IMR-90 (cell line): ENCODE measurements around the gene TCEAL1. TPM values are rescaled to one million over a fixed set of nuclear protein-coding genes. Genes with fewer than 3 reads are reported as not detected.

ENCODE experiments used
- ATAC-seq: fragments of 200-7000 bp; cut with Tn5 transposase; 2 replicates; pipeline ENCODE4 v1.9.1; 2020; ENCODE audit warnings: low read depth, mild to moderate bottlenecking, moderate library complexity
- BruUV-seq: library from RNA; stranded (reverse); fragments of 400-500 nt; replicated peaks from 2 replicates; lab custom pipeline; 2021; lab: Mats Ljungman, UMichigan
- CTCF ChIA-PET: fragments of 300-600 bp; formaldehyde crosslinking; extraction: SDS; loops from one replicate; lab custom pipeline; 2021; ENCODE audit warnings: antibody characterized with exemption; lab: Yijun Ruan, JAX
- POLR2A ChIA-PET: fragments of 300-600 bp; sonication (Branson Sonifier 250); formaldehyde crosslinking; loops from one replicate; lab custom pipeline; 2022; ENCODE audit warnings: antibody characterized with exemption; ENCODE audit not compliant: unreplicated experiment; lab: Charles Lee
- DNase-seq: peaks from one replicate; pipeline ENCODE4 v3.0.0; 2013
- H2AFZ ChIP-seq: replicated peaks from 2 replicates; pipeline ENCODE3; 2013; ENCODE audit warnings: low read length, mild to moderate bottlenecking; ENCODE audit not compliant: poor library complexity
- H2AK5ac ChIP-seq: 2 replicates; pipeline ENCODE4 v1.6.1; 2013; ENCODE audit warnings: low read depth, low read length, inconsistent platforms
- H2AK9ac ChIP-seq: replicated peaks from 2 replicates; pipeline ENCODE3; 2013; ENCODE audit warnings: mild to moderate bottlenecking, low read depth, low read length, moderate library complexity; ENCODE audit not compliant: poor library complexity
- H2BK120ac ChIP-seq: 2 replicates; pipeline ENCODE4 v1.6.1; 2013; ENCODE audit warnings: low read depth, low read length, inconsistent platforms
- H2BK15ac ChIP-seq: 3 replicates; pipeline ENCODE4 v1.6.1; 2013; ENCODE audit warnings: low read depth, low read length, inconsistent platforms
- H2BK20ac ChIP-seq: 2 replicates; pipeline ENCODE4 v1.6.1; 2013; ENCODE audit warnings: low read depth, mild to moderate bottlenecking, inconsistent platforms, low read length, moderate library complexity
- H2BK5ac ChIP-seq: 2 replicates; pipeline ENCODE4 v1.6.1; 2013; ENCODE audit warnings: mild to moderate bottlenecking, low read depth, low read length, inconsistent platforms; ENCODE audit not compliant: poor library complexity, severe bottlenecking
- H3K14ac ChIP-seq: replicated peaks from 2 replicates; pipeline ENCODE4 v1.6.1; 2013; ENCODE audit warnings: low read depth, low read length, inconsistent platforms
- H3K18ac ChIP-seq: 2 replicates; pipeline ENCODE4 v1.6.1; 2013; ENCODE audit warnings: low read depth, low read length, control low read depth
- H3K23ac ChIP-seq: 2 replicates; pipeline ENCODE4 v1.6.1; 2013; ENCODE audit warnings: low read depth, low read length, inconsistent platforms
- H3K27ac ChIP-seq: 2 replicates; pipeline ENCODE4 v1.5.1; 2013; ENCODE audit warnings: mild to moderate bottlenecking, control low read depth, low read length; ENCODE audit not compliant: insufficient read depth
- H3K27me3 ChIP-seq: 2 replicates; pipeline ENCODE4 v1.6.1; 2013; ENCODE audit warnings: low read length; ENCODE audit not compliant: control insufficient read depth, insufficient read depth
- H3K36me3 ChIP-seq: 2 replicates; pipeline ENCODE4 v1.6.1; 2013; ENCODE audit warnings: low read length, mixed read lengths; ENCODE audit not compliant: control insufficient read depth, insufficient read depth
- H3K4ac ChIP-seq: 2 replicates; pipeline ENCODE4 v1.6.1; 2013; ENCODE audit warnings: low read depth, low read length, inconsistent platforms
- H3K4me1 ChIP-seq: 2 replicates; pipeline ENCODE4 v1.6.1; 2013; ENCODE audit warnings: low read length, mixed read lengths; ENCODE audit not compliant: control insufficient read depth, insufficient read depth
- H3K4me2 ChIP-seq: 2 replicates; pipeline ENCODE4 v1.6.1; 2013; ENCODE audit warnings: low read depth, mild to moderate bottlenecking, control low read depth, low read length, moderate library complexity
- H3K4me3 ChIP-seq: 2 replicates; pipeline ENCODE4 v1.5.1; 2013; ENCODE audit warnings: low read depth, mild to moderate bottlenecking, control low read depth, low read length, moderate library complexity; ENCODE audit not compliant: insufficient read depth
- H3K56ac ChIP-seq: 2 replicates; pipeline ENCODE4 v1.6.1; 2013; ENCODE audit warnings: low read length, inconsistent platforms; ENCODE audit not compliant: insufficient read depth; ENCODE audit errors: extremely low read depth
- H3K79me1 ChIP-seq, 2 experiments: 2 replicates each; pipeline ENCODE4 v1.6.1; 2013; ENCODE audit warnings: low read length in 2 of 2, inconsistent platforms in 1 of 2, low read depth in 1 of 2
- H3K9ac ChIP-seq: 2 replicates; pipeline ENCODE4 v1.6.1; 2013; ENCODE audit warnings: low read depth, low read length, control low read depth
- H3K9me1 ChIP-seq: 2 replicates; pipeline ENCODE4 v1.6.1; 2013; ENCODE audit warnings: low read length, inconsistent platforms; ENCODE audit not compliant: insufficient read depth
- H3K9me3 ChIP-seq: 2 replicates; pipeline ENCODE4 v1.6.1; 2013; ENCODE audit warnings: low read length; ENCODE audit not compliant: control insufficient read depth, insufficient read depth
- H4K20me1 ChIP-seq: 2 replicates; pipeline ENCODE4 v1.6.1; 2013; ENCODE audit warnings: low read length, inconsistent platforms; ENCODE audit not compliant: insufficient read depth
- H4K5ac ChIP-seq: 2 replicates; pipeline ENCODE4 v1.6.1; 2013; ENCODE audit warnings: mild to moderate bottlenecking, low read depth, low read length, control low read depth
- H4K8ac ChIP-seq, 2 experiments: 2 replicates each; pipeline ENCODE4 v1.6.1; 2013; ENCODE audit warnings: low read depth in 2 of 2, low read length in 2 of 2, control low read depth in 1 of 2, inconsistent platforms in 1 of 2
- H4K91ac ChIP-seq: 2 replicates; pipeline ENCODE4 v1.6.1; 2013; ENCODE audit warnings: low read depth, low read length, inconsistent platforms; ENCODE audit not compliant: insufficient read depth
- FOS ChIP-seq: fragments of 150-350 bp; IDR thresholded peaks from 2 replicates; pipeline ENCODE4 v1.6.1; 2016; ENCODE audit warnings: low read depth, low read length
- RAD21 ChIP-seq: IDR thresholded peaks from 2 replicates; pipeline ENCODE4 v1.6.1; 2012; ENCODE audit warnings: low read length, improper control_type of control experiment
- WGBS, 2 experiments: methylation state at CpG; one replicate each; pipeline versions ENCODE4 v1.1.5 to v1.1.7; 2013; ENCODE audit warnings: missing lambda C conversion rate in 2 of 2; ENCODE audit not compliant: insufficient read length in 1 of 2; ENCODE audit errors: extremely low coverage in 2 of 2; 5-methylcytosine and 5-hydroxymethylcytosine counted together
- dilution Hi-C: fragments of 300-500 bp; cut with HindIII; formaldehyde crosslinking; loops from one replicate; pipeline ENCODE4 v1.14.3; 2018; ENCODE audit warnings: low sequenced_read_pairs; ENCODE audit not compliant: unreplicated experiment
- in situ Hi-C: fragments of 300-500 bp; cut with MboI; formaldehyde crosslinking; loops from 3 replicates; pipeline ENCODE4 v1.14.3; 2019; ENCODE audit warnings: low sequenced_read_pairs, inconsistent platforms, mixed read lengths
- intact Hi-C: fragments of 100-400 bp; cut with micrococcal nuclease; formaldehyde crosslinking; loops from 2 replicates; pipeline ENCODE4 v1.10.0; 2022
- polyA plus RNA-seq, 3 experiments: library from polyadenylated mRNA; depleted of rRNA; stranded (reverse); fragments of >200 nt; gene quantifications; 2 replicates each; pipeline ENCODE4 v1.2.3, GENCODE V29; 2012; ENCODE audit warnings: low replicate concordance in 1 of 3
- total RNA-seq: library from RNA; depleted of rRNA; stranded (reverse); fragments of >200 nt; gene quantifications from 2 replicates; pipeline ENCODE4 v1.2.3, GENCODE V29; 2012; rRNA removed
- TF ChIP-seq, protein P1 (sequence below): fragments of 150-350 bp; IDR thresholded peaks from 2 replicates; pipeline ENCODE4 v1.6.1; 2016; ENCODE audit warnings: low read depth, mild to moderate bottlenecking, low read length, moderate library complexity, borderline replicate concordance

TCEAL1 gene
- total and polyA plus RNA-seq, 2 of the 4 experiments (the other 2 are of a cell fraction): 9.1 to 21.8 TPM

DNA sequence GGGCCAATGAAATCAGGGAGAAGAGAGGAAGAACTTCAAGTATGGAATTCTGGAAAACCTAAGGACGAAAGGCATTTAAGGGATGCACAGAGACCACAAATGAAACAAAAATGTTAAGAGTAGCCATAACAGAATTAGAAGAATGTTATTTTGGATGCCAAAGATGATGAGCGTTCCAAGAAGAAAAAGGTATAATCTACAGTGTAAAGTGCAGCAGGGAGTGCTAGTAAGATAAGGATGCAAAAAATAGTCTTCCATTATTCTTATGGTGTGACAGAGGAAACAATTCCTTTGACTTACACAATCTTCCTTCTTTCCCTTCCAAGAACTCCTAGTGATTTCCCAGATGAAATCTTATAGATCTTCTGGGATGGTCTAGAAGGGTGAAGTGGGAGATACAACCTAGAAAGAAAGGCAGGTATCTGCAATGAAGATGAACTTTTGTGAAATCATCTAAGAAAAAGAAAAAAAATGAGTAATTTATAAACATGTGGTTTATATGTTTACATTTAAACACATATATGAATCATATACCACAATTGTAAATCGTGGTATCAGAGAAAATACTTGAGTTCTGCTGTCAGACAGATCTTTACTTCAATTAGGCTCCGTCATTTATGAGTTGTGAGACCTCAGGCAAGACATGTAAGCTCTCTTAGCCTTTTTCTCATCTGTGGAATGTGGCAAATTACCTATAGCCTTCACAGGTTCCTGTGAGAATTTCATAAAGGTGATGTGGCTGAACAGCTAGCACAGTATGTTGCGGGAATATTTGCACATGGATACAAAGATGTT, 49.6 kb downstream of the TCEAL1 start:
- Histone ChIP-seq H4K8ac (no peak overlapping the region; a peak in 1 of 4 replicates), H3K23ac (no peak overlapping the region), H3K9me3 (no peaks in the 10 kb centered on the region), H3K36me3 (peaks cover 25% of the 10 kb centered on the region), H3K14ac (no peak overlapping the region), H4K5ac (no peak overlapping the region), H3K27me3 (0 out of 2 replicates have a peak, but pooled peaks cover 1% of the 10 kb centered on the region), H3K9me1 (peaks cover 5% of the 10 kb centered on the region), H2BK5ac (peak overlapping the region; percentile 81), H4K20me1 (peaks cover 49% of the 10 kb centered on the region), H3K4me3 (no peak overlapping the region), H3K56ac (peak overlapping the region; percentile 5; the same call in 1 of the 2 replicates), H2BK120ac (no peak overlapping the region), H2BK20ac (no peak overlapping the region), H2AK5ac (no peak overlapping the region), H3K4ac (no peak overlapping the region), H3K4me2 (peak overlapping the region; percentile 14; the same call in 1 of the 2 replicates), H3K27ac (no peak overlapping the region), H2AFZ (no peak overlapping the region), H4K91ac (no peak overlapping the region), H3K79me1 (peaks cover 0 to 7% of the 10 kb centered on the region in 2 experiments; a peak in 2 of 4 replicates), H2AK9ac (no peak overlapping the region), H3K18ac (no peak overlapping the region), H2BK15ac (no peak overlapping the region), H3K9ac (no peak overlapping the region; the same call in 1 of the 2 replicates), H3K4me1 (no peaks in the 10 kb centered on the region)
- no CpG with 5 or more reads among the region's 5 CpGs for WGBS, 2 experiments
- intact Hi-C loops: loop anchor here (2.0 to 5.0 kb wide), 2 partner anchors 51 to 146 kb away; partner anchors contain the start of gene TCEAL1
- CTCF ChIA-PET: interaction anchor here (0.7 kb wide), 1 partner anchor 16 kb away, joined by 3 read pairs; no protein-coding TSS in a partner anchor
- no TSS peak for BruUV-seq
- dilution Hi-C loops: no loop called here
- TF ChIP-seq FOS (peak; percentile 53; the same call in 1 of the 2 replicates), RAD21 (no peak)
- TF ChIP-seq, protein P1, sequence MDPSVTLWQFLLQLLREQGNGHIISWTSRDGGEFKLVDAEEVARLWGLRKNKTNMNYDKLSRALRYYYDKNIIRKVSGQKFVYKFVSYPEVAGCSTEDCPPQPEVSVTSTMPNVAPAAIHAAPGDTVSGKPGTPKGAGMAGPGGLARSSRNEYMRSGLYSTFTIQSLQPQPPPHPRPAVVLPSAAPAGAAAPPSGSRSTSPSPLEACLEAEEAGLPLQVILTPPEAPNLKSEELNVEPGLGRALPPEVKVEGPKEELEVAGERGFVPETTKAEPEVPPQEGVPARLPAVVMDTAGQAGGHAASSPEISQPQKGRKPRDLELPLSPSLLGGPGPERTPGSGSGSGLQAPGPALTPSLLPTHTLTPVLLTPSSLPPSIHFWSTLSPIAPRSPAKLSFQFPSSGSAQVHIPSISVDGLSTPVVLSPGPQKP: no peak
- DNase-seq (peak; percentile 78), ATAC-seq (peak; percentile 71)
- in situ Hi-C loops: loop anchor here (10.0 to 25.0 kb wide), 2 partner anchors 144 to 459 kb away; no protein-coding TSS in a partner anchor
- POLR2A ChIA-PET: interaction anchor here (0.6 to 1.0 kb wide), 2 partner anchors 50 to 126 kb away, joined by 3 to 4 read pairs; no protein-coding TSS in a partner anchor

Other genes starting within 250 kb of the TCEAL1 start
- gene RAB40A, start 109.5 kb upstream of the TCEAL1 start, total RNA-seq: under 0.01 TPM in 2 replicates
- gene RAB40A, start 109.5 kb upstream of the TCEAL1 start, polyA plus RNA-seq (2012; rRNA removed): 0.16 and 0.26 TPM in 2 replicates
- 11.1 and 16.7 TPM in 2 replicates for gene TCEAL4, start 43.5 kb upstream of the TCEAL1 start, total RNA-seq
- gene TCEAL4, start 43.5 kb upstream of the TCEAL1 start, polyA plus RNA-seq (2012; rRNA removed): 27.3 and 31.9 TPM in 2 replicates
- 3.2 and 13.1 TPM in 2 replicates for gene TCEAL3, start 21.0 kb upstream of the TCEAL1 start, total RNA-seq
- 21.9 and 24.2 TPM in 2 replicates for gene TCEAL3, start 21.0 kb upstream of the TCEAL1 start, polyA plus RNA-seq (2012; rRNA removed)
- gene MORF4L2, start 57.7 kb downstream of the TCEAL1 start, total RNA-seq: 1,218 and 1,398 TPM in 2 replicates
- gene MORF4L2, start 57.7 kb downstream of the TCEAL1 start, polyA plus RNA-seq (2012; rRNA removed): 501 and 795 TPM in 2 replicates
- not detected in 2 replicates for gene TMEM31, start 81.9 kb downstream of the TCEAL1 start, total RNA-seq
- 0.17 TPM in 1 of 2 replicates, not detected in the other for gene TMEM31, start 81.9 kb downstream of the TCEAL1 start, polyA plus RNA-seq (2012; rRNA removed)
- gene PLP1, start 147.9 kb downstream of the TCEAL1 start, total RNA-seq: 0.18 and 0.28 TPM in 2 replicates
- gene PLP1, start 147.9 kb downstream of the TCEAL1 start, polyA plus RNA-seq (2012; rRNA removed): 0.60 and 0.62 TPM in 2 replicates
- gene RAB9B, start 203.3 kb downstream of the TCEAL1 start, total RNA-seq: 0.90 and 1.1 TPM in 2 replicates
- gene RAB9B, start 203.3 kb downstream of the TCEAL1 start, polyA plus RNA-seq (2012; rRNA removed): 0.34 and 0.58 TPM in 2 replicates